Esophagus muscularis mucosa (tissue), 4 donors: Measurements from ENCODE around the gene PLIN3.

Experiments used
- EP300 ChIP-seq: sonication (generic); formaldehyde crosslinking; IDR thresholded peaks from one replicate; pipeline ENCODE4 v1.6.1; 2017; ENCODE audit warnings: antibody characterized with exemption
- POLR2A ChIP-seq: fragments of 450-650 bp; IDR thresholded peaks from one replicate; pipeline ENCODE4 v1.6.1; 2017; ENCODE audit warnings: antibody characterized with exemption, moderate library complexity, mild to moderate bottlenecking, low read depth
- TF ChIP-seq, protein P1 (sequence below), 3 experiments: fragments of 200-600 bp in 2 of 3; fragments of 450-650 bp in 1 of 3; sonication (generic) in 2 of 3; IDR thresholded peaks; one replicate each; pipeline ENCODE4 v1.5.1; 2017 to 2019; ENCODE audit warnings: antibody characterized with exemption in 3 of 3, mild to moderate bottlenecking in 2 of 3, moderate library complexity in 1 of 3

DNA sequence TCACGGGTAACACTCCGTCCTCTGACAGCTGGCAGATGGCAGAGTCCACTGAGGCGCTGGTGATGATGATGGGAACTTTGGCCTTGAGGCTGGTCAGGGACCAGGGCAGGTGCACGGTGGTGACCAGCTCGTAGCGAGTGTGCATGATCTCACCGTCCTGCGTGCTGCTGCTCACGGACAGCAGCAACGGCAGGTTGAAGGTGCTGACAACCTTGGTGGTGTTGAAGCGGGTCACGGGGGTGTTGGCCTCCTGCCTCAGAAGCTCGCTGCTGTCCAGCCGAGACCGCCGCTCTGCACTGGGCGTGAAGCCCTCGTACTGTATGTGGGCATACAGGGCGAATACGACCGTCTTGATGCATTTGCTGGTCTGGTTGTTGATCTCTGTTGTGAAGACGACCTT lies 23.6 kb upstream of the PLIN3 start:
- TF ChIP-seq, protein P1, sequence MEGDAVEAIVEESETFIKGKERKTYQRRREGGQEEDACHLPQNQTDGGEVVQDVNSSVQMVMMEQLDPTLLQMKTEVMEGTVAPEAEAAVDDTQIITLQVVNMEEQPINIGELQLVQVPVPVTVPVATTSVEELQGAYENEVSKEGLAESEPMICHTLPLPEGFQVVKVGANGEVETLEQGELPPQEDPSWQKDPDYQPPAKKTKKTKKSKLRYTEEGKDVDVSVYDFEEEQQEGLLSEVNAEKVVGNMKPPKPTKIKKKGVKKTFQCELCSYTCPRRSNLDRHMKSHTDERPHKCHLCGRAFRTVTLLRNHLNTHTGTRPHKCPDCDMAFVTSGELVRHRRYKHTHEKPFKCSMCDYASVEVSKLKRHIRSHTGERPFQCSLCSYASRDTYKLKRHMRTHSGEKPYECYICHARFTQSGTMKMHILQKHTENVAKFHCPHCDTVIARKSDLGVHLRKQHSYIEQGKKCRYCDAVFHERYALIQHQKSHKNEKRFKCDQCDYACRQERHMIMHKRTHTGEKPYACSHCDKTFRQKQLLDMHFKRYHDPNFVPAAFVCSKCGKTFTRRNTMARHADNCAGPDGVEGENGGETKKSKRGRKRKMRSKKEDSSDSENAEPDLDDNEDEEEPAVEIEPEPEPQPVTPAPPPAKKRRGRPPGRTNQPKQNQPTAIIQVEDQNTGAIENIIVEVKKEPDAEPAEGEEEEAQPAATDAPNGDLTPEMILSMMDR (IDR thresholded peaks at IDR 0.05): no peak
- TF ChIP-seq POLR2A (no peak), EP300 (no peak)
